Measurements from ENCODE around the gene AGK. TPM values are rescaled to one million over a fixed set of nuclear protein-coding genes. Genes with fewer than 3 reads are reported as not detected.

Gene AGK
- total RNA-seq, result 27.7 TPM
- long read RNA-seq, transcript AGK-201 (16 exons, 3,849 nt), result major isoform, 13 of 46 reads
- long read RNA-seq, partial matches to known transcripts, result 29 of 46 reads
- long read RNA-seq, other reads (novel, unspliced or antisense), result 4 of 46 reads

GRCh38 chr7:141551094-141551781 is at the start of gene AGK:
Gene AGK (plus strand): TSS chr7:141551410. CDS start chr7:141555467, 4,057 bp downstream.
- intact Hi-C loops (cut with DNase I), result no loop called here
- ATAC-seq (ENCODE audit: poor library complexity), result peak; percentile 96
- peak; percentile 76 for DNase-seq

GRCh38 chr7:141501451-141501850 is 49.8 kb upstream of the AGK start:
- ATAC-seq (ENCODE audit: poor library complexity) (no peak), DNase-seq (no peak)
- intact Hi-C loops (cut with DNase I), result no loop called here

- intact Hi-C loops (cut with DNase I), result no loop called here
- ATAC-seq (ENCODE audit: poor library complexity), result peak; percentile 20
- no peak for DNase-seq
Measured at GRCh38 chr7:141511316-141511675, 39.9 kb upstream of the AGK start.

GRCh38 chr7:141511676-141512396 is 39.4 kb upstream of the AGK start:
- DNase-seq, result no peak
- intact Hi-C loops (cut with DNase I), result no loop called here
- peak; percentile 59 for ATAC-seq (ENCODE audit: poor library complexity)

DNA sequence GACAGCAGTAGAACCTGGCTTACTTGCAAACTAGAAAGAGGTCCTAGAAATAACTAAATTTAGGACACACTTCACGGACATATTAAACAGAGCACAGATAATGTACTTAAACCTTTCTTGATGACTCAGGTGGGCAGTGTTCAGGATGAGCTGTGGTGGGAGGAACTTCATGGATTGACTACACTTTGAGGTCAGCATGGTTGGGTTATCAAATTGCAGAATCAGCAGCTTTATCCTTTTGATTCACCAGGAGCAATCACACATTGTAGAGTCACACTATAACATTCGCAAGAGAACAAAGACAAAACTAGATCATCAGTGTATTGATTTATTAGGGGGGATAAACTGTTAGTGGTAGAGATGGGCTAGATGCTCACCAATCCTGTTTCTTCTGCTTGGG is 38.6 kb upstream of the AGK start:
- no peak for DNase-seq
- intact Hi-C loops (cut with DNase I), result no loop called here
- no peak for ATAC-seq (ENCODE audit: poor library complexity)

DNA sequence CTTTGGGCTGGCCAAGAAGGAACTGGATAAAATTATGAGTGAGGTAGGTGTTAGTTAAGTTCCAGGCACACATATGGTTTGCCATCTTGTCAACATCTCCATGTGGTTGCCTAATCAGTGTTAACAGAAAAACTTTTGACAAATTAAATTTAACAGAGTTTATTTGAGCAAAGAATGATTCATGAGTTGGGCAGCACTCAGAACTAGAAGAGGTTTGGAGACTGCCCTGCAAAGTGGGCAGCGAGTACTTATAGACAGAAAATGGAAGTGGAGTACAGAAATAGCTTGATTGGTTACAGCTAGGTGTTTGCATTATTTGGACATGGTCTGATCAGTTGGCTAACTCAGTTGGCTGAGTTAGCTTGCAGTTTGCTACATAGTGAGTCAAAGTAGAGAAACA is 37.5 kb upstream of the AGK start:
- ATAC-seq (ENCODE audit: poor library complexity) (no peak), DNase-seq (no peak)
- intact Hi-C loops (cut with DNase I), result no loop called here

DNA sequence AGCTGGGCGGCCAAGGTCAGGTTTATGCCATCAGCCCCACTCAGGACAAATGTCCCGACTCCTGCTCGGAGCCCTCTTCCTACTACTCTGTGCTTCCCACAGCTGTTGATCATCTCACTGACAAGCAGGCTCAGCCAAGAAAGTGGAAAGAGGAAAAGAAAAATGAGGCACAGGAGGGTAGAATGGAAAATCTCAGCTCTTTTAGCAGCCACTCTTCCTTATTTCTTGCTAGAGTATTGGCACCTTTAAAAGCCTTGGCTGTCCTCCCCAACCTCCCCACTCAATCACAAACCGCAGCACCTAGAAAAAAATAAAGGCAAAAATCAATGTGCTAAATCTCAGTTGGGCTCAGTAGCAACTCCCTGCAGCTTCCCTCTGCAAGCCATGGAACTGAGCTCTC is 35.3 kb upstream of the AGK start:
- DNase-seq, result no peak
- no peak for ATAC-seq (ENCODE audit: poor library complexity)
- intact Hi-C loops (cut with DNase I), result no loop called here

GRCh38 chr7:141519623-141520022 is 31.6 kb upstream of the AGK start:
- intact Hi-C loops (cut with DNase I), result loop anchor here (10.0 kb wide), 1 partner anchor 265 kb away; no protein-coding TSS in a partner anchor
- ATAC-seq (ENCODE audit: poor library complexity), result no peak

DNA sequence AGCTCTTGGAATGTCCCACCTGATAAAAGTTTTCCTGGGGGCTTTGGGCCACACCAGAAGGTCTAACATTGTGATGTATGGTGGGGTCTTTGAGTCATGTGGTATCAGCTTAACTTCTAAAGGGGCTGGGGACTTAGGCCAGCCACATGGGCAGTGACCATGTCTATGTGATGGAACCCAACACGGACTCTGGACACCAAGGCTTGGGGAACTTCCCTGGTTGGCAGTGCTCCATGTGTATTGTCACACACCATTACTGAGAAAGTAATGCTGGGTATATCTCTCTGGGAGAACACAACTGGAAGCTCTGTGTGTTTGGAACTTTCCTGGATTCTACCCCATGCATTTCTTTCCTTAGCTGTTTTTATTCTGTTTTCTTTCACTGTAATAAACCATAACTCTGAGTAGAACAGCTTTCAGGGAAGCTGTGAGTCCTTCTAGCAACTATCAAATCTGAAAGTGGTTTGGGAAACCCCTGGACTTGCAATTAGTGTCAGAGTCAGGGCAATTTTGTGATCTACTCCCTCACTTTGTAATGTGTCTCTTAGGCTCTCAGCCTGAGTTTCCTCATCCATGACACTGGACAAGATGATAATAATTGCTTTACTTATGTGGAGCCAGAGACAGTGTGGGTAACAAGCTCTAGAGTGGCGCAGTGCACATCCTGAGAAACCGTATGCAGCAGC is 28.4 kb upstream of the AGK start:
- intact Hi-C loops (cut with DNase I), result loop anchor here (10.0 kb wide), 1 partner anchor 268 kb away; no protein-coding TSS in a partner anchor
- DNase-seq (no peak), ATAC-seq (ENCODE audit: poor library complexity) (no peak)

More at GRCh38 chr7:141519623-141520022, 31.6 kb upstream of the AGK start:
- DNase-seq, result no peak

GRCh38 chr7:141525973-141526514 is 25.2 kb upstream of the AGK start:
- DNase-seq (no peak), ATAC-seq (ENCODE audit: poor library complexity) (no peak)
- intact Hi-C loops (cut with DNase I), result loop anchor here (10.0 kb wide), 1 partner anchor 271 kb away; no protein-coding TSS in a partner anchor

GRCh38 chr7:141527076-141527475 is 24.1 kb upstream of the AGK start:
- DNase-seq (no peak), ATAC-seq (ENCODE audit: poor library complexity) (no peak)
- intact Hi-C loops (cut with DNase I), result loop anchor here (10.0 kb wide), 1 partner anchor 272 kb away; no protein-coding TSS in a partner anchor

DNA sequence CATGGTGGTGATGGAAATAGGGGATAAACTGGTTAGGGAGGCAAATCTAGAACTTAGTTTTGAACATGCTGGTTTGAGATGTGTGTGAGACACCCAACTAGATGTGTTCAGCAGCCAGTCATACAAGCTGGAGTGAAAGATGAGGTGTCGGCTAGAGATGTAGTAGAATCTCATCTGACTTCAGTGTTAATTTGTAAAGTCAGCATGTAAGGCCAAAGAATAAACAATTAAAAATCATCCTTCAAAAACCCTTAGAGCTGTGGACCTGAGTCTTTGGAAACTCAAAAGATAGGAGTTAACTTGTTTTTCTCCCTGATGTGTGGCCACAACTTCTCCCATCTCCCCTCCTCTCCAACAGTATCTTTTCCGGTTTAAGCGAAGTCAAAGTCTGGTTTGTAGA is 22.8 kb upstream of the AGK start:
- ATAC-seq (ENCODE audit: poor library complexity) (no peak), DNase-seq (no peak)
- intact Hi-C loops (cut with DNase I), result loop anchor here (10.0 kb wide), 1 partner anchor 274 kb away; no protein-coding TSS in a partner anchor

DNA sequence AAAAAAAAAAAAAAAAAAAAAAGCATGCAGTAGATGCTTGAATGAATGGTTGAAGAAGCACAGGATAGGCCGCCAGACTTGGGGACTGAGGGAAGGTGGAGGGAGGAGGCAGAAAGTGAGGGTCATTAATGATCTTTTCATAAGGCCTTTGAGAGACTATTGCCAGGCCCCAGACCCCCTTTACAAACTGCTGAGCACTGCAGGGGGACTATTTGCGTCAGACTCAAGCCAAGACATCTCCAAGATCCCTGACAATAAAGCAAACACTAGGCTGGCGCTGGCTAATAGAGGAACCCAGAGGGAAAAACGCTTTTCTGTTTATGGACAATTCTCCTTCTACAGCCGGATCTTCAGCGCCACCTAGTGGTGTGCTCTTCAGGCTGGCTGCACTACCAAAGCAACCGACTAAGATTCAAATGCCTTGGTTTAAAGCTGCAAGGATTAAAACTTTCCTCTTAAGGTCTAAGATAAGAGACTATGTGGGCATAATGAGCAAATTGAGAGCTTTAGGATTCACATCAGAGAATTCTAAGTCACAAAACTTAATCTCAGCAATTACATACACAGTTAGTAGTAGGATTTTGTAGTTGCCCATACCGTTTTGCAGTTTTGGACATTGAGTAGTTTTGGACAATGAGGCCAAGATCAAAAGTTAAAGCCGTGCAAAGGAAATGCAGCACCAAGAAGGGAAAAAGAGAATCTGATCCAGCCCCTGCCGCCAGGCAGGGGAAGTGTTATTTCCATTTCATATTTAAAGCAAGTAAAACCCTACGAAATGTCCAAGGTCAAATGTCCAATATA is 17.9 kb upstream of the AGK start:
- ATAC-seq (ENCODE audit: poor library complexity) (peak; percentile 89), DNase-seq (peak; percentile 70)
- intact Hi-C loops (cut with DNase I), result loop anchor here (10.0 kb wide), 2 partner anchors 259 to 519 kb away; partner anchors contain the start of gene MRPS33

DNA sequence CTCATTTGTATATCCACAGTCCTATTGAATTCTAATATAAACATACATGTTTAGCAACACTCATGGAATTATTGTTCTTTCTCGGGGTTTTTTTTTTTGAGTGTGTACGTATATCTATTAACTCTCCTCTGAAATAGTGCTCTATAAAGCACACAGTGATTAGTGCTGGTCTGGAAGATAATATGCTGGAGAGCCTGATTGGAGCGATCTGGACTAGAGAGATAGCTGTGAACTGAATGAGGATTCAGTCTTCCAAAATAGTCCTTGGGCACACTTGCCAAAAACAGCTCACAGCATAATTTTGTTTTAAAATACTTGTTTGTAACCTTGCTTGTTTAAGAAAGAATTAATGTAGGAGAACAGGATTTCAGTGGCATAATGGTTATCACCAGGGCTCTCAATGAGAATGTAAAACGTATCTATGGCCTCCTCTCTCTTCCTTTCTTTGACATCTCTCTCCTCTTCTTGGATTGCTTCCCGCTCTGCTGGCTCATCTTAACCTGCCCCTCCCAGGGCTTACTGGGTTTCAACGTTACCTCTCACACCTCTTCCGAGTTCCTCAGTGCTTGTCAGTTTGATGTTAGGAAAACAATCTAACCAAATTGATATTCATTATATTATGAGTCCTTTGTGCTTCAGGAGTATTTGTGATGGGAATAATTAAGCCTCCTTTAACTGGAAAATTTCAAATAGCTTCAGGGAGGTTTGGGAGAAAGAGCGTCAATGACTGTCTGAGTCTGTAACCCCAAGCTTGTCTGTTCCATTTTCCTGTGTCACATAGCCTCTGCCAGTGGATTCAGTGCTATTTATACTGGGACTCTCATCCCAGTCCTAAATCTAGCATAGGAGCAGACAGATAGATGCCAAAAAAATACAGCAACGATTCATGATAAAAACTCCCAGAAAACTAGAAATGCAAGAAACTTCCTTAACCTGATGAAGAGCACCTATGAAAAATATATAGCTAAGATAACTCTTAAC is 16.2 kb upstream of the AGK start:
- DNase-seq, result no peak
- peak; percentile 86 for ATAC-seq (ENCODE audit: poor library complexity)
- intact Hi-C loops (cut with DNase I), result loop anchor here (10.0 kb wide), 2 partner anchors 260 to 520 kb away; partner anchors contain the start of gene MRPS33

- ATAC-seq (ENCODE audit: poor library complexity) (no peak), DNase-seq (no peak)
- intact Hi-C loops (cut with DNase I), result loop anchor here (10.0 kb wide), 2 partner anchors 263 to 523 kb away; partner anchors contain the start of gene MRPS33
Measured at GRCh38 chr7:141537906-141538305, 13.3 kb upstream of the AGK start.

DNA sequence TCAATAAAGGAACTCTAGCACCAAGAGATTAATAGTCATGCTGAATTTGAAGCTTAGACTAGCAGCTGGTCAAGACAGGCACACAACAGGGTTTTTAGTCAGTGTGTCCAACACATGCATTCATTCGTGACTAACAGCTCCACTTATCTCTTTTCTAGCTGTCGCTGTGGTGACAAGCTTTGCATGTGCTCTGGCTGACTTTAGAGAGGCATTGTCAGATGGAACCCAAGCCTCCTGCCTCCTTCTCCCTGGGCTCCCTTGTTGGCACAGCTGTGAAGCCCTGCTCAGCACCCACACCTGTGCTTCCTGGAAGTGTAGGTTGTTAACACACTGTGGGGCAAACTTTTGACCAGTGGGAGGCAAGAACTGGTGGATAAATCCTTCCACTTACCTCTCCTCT is 9.8 kb upstream of the AGK start:
- no peak for DNase-seq
- intact Hi-C loops (cut with DNase I), result loop anchor here (10.0 kb wide), 1 partner anchor 103 kb away; no protein-coding TSS in a partner anchor
- peak; percentile 22 for ATAC-seq (ENCODE audit: poor library complexity)

GRCh38 chr7:141544831-141545230 is 6.4 kb upstream of the AGK start:
- ATAC-seq (ENCODE audit: poor library complexity), result no peak
- no peak for DNase-seq
- intact Hi-C loops (cut with DNase I), result loop anchor here (10.0 kb wide), 1 partner anchor 100 kb away; no protein-coding TSS in a partner anchor
